CD4-positive, alpha-beta T cell (primary cell): ENCODE measurements around the gene CACNA1G. TPM values are rescaled to one million over a fixed set of nuclear protein-coding genes. Genes with fewer than 3 reads are reported as not detected.

ENCODE experiments used
- ATAC-seq: fragments of 200-7000 bp; cut with Tn5 transposase; one replicate; pipeline ENCODE4 v1.10.0; 2022; ENCODE audit warnings: mild to moderate bottlenecking; ENCODE audit not compliant: poor library complexity
- CTCF ChIA-PET: fragments of 350-600 bp; sonication (Branson Sonifier 250); formaldehyde crosslinking; loops from one replicate; lab custom pipeline; 2021; ENCODE audit warnings: antibody characterized with exemption, inconsistent platforms; lab: Charles Lee
- POLR2A ChIA-PET: fragments of 350-600 bp; sonication (Branson Sonifier 250); formaldehyde crosslinking; loops from one replicate; lab custom pipeline; 2021; ENCODE audit warnings: antibody characterized with exemption, inconsistent platforms; lab: Charles Lee
- DNase-seq, 14 experiments: peaks; one replicate each; pipeline ENCODE4 v3.0.0-alpha.2; 2013 to 2020; ENCODE audit warnings: mixed read lengths in 2 of 14
- H3K27ac ChIP-seq, 2 donors: one replicate each; pipeline versions ENCODE4 v1.5.1 to v1.7.0; 2013; ENCODE audit warnings: low read length in 2 of 2, low read depth in 1 of 2, mild to moderate bottlenecking in 1 of 2
- H3K27me3 ChIP-seq, 2 experiments: 1 replicate in 1 of 2; 2 replicates in 1 of 2; pipeline versions ENCODE4 v1.6.1 to v1.7.0; 2013; ENCODE audit warnings: low read length in 2 of 2, control low read depth in 1 of 2, mild to moderate bottlenecking in 1 of 2, moderate library complexity in 1 of 2; ENCODE audit not compliant: insufficient read depth in 2 of 2, control insufficient read depth in 1 of 2
- H3K36me3 ChIP-seq: one replicate; pipeline ENCODE4 v1.6.1; 2013; ENCODE audit warnings: low read length, control low read depth; ENCODE audit not compliant: insufficient read depth
- H3K4me1 ChIP-seq: one replicate; pipeline ENCODE4 v1.6.1; 2013; ENCODE audit warnings: low read length, control low read depth; ENCODE audit not compliant: insufficient read depth
- H3K4me3 ChIP-seq: one replicate; pipeline ENCODE4 v1.5.1; 2013; ENCODE audit warnings: mild to moderate bottlenecking, low read length, moderate library complexity
- H3K9me3 ChIP-seq, 2 experiments: 1 replicate in 1 of 2; 2 replicates in 1 of 2; pipeline versions ENCODE4 v1.6.1 to v1.7.0; 2013; ENCODE audit warnings: low read length in 2 of 2, mild to moderate bottlenecking in 2 of 2, control low read depth in 1 of 2, moderate library complexity in 1 of 2; ENCODE audit not compliant: control insufficient read depth in 1 of 2, insufficient read depth in 1 of 2
- H3K27ac Mint-ChIP-seq: one replicate; pipeline ENCODE4 v1.8.0; 2020; ENCODE audit warnings: mixed read lengths
- H3K27me3 Mint-ChIP-seq: one replicate; pipeline ENCODE4 v1.8.0; 2021; ENCODE audit warnings: mixed read lengths
- H3K36me3 Mint-ChIP-seq: one replicate; pipeline ENCODE4 v1.8.0; 2021; ENCODE audit warnings: low read depth, mixed read lengths
- H3K4me1 Mint-ChIP-seq: one replicate; pipeline ENCODE4 v1.8.0; 2021; ENCODE audit warnings: low read depth, mixed read lengths
- H3K4me3 Mint-ChIP-seq: one replicate; pipeline ENCODE4 v1.8.0; 2020; ENCODE audit warnings: mild to moderate bottlenecking, mixed read lengths
- H3K9me3 Mint-ChIP-seq: one replicate; pipeline ENCODE4 v1.8.0; 2020; ENCODE audit warnings: mixed read lengths
- intact Hi-C, 2 experiments: fragments of 100-400 bp; cut with DNase I in 1 of 2; cut with micrococcal nuclease in 1 of 2; formaldehyde crosslinking; loops; one replicate each; pipeline versions ENCODE4 v1.15.1 to v1.9.0; 2023 to 2025; cut with DNase I, micrococcal nuclease
- total RNA-seq, 174 experiments: library from RNA in 2 of 174; stranded (reverse) in 2 of 174; gene quantifications; one replicate each; pipeline ENCODE4 v1.2.3 and lab custom pipeline; 2021 to 2026
- TF ChIP-seq, protein P1 (sequence below): fragments of 200-600 bp; IDR thresholded peaks from one replicate; pipeline ENCODE4 v1.8.0; 2022; ENCODE audit warnings: antibody characterized with exemption, mild to moderate bottlenecking

CACNA1G gene
- total RNA-seq, 2 experiments from 2014 or later: not detected

DNA sequence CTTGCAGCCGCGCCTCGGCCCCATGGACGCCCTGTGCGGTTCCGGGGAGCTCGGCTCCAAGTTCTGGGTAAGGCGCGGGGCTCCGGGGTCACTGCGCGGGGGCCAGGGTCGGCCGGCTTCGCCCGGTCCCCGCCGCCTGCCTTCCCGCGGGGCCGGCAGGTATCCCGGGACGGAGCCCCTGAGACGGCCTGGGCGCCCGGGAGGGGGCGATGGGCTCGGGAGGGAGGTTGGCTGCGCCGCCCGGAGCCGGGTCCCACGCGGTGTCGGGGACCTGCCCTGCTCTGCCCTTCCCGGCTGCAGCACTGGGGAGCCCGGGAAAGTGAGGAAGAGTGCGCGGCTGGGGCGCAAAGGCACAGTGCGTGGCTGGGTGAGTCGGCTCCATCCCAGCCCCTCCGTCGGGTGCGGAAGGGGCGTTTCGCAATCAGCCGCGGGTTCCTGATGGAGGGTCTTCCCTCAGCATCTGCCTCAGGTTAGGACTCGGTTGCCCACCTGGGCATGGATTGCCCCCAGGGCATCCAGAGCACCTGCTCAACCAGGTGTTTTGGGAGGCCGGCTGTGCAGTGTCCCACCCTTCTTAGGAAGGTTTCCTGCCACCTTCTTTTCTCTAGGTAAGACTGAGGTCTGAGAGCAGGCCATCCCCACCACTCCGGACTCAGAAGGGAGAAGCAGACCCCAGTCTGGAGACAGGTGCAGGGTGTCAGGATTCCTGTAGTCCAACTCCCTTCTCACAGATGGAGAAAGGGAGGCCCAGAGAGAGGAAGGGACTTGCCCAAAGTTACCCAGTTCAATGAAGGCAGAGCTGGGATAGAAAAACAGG, 74.6 kb downstream of the CACNA1G start:
- H3K4me3 Mint-ChIP-seq: no peak overlapping the region

DNA sequence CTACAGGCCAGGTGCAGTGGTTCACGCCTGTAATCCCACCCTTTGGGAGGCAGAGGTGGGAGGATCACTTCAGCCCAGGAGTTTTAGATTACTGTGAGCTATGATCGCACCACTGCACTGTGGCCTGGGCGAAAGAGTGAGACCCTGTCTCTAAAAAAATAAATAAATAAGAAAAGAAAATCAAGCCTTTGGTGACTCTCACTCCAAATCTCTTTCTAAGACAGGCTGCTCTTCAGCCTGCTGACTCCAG, 75.1 kb downstream of the CACNA1G start:
- ChIA-PET CTCF (no interaction called here), POLR2A (no interaction called here)
- H3K4me3 ChIP-seq: no peak overlapping the region
- Mint-ChIP-seq H3K36me3 (no peaks in the 10 kb centered on the region), H3K27me3 (peaks cover 85% of the 10 kb centered on the region), H3K27ac (no peak overlapping the region), H3K4me3 (no peak overlapping the region), H3K9me3 (no peaks in the 10 kb centered on the region), H3K4me1 (peaks cover 9% of the 10 kb centered on the region)
- ATAC-seq (no peak), DNase-seq (no peak)
- TF ChIP-seq, protein P1, sequence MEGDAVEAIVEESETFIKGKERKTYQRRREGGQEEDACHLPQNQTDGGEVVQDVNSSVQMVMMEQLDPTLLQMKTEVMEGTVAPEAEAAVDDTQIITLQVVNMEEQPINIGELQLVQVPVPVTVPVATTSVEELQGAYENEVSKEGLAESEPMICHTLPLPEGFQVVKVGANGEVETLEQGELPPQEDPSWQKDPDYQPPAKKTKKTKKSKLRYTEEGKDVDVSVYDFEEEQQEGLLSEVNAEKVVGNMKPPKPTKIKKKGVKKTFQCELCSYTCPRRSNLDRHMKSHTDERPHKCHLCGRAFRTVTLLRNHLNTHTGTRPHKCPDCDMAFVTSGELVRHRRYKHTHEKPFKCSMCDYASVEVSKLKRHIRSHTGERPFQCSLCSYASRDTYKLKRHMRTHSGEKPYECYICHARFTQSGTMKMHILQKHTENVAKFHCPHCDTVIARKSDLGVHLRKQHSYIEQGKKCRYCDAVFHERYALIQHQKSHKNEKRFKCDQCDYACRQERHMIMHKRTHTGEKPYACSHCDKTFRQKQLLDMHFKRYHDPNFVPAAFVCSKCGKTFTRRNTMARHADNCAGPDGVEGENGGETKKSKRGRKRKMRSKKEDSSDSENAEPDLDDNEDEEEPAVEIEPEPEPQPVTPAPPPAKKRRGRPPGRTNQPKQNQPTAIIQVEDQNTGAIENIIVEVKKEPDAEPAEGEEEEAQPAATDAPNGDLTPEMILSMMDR: no peak
- intact Hi-C loops: no loop called here
- peaks cover 62 to 66% of the 10 kb centered on the region in 2 experiments for H3K27me3 ChIP-seq
- H3K27ac ChIP-seq: no peak overlapping the region
- H3K36me3 ChIP-seq: no peaks in the 10 kb centered on the region
- peaks cover 9% of the 10 kb centered on the region for H3K4me1 ChIP-seq
- no peaks in the 10 kb centered on the region for H3K9me3 ChIP-seq

More for the DNA sequence above, 74.6 kb downstream of the CACNA1G start:
- TF ChIP-seq, protein P1: no peak
- ChIA-PET POLR2A (no interaction called here), CTCF (no interaction called here)
- Histone ChIP-seq H3K4me3 (no peak overlapping the region), H3K36me3 (no peaks in the 10 kb centered on the region), H3K9me3 (no peaks in the 10 kb centered on the region), H3K4me1 (peaks cover 9% of the 10 kb centered on the region), H3K27ac (no peak overlapping the region), H3K27me3 (peaks cover 67 to 71% of the 10 kb centered on the region in 2 experiments)
- intact Hi-C loops: loop anchor here (5.0 kb wide), 2 partner anchors 62 to 72 kb away; partner anchors contain the start of gene ANKRD40 (in 1 of the 2)
- Mint-ChIP-seq H3K9me3 (no peaks in the 10 kb centered on the region), H3K36me3 (no peaks in the 10 kb centered on the region), H3K27ac (no peak overlapping the region), H3K4me1 (peaks cover 9% of the 10 kb centered on the region), H3K27me3 (peaks cover 89% of the 10 kb centered on the region)
- no peak for ATAC-seq
- no peak for DNase-seq

DNA sequence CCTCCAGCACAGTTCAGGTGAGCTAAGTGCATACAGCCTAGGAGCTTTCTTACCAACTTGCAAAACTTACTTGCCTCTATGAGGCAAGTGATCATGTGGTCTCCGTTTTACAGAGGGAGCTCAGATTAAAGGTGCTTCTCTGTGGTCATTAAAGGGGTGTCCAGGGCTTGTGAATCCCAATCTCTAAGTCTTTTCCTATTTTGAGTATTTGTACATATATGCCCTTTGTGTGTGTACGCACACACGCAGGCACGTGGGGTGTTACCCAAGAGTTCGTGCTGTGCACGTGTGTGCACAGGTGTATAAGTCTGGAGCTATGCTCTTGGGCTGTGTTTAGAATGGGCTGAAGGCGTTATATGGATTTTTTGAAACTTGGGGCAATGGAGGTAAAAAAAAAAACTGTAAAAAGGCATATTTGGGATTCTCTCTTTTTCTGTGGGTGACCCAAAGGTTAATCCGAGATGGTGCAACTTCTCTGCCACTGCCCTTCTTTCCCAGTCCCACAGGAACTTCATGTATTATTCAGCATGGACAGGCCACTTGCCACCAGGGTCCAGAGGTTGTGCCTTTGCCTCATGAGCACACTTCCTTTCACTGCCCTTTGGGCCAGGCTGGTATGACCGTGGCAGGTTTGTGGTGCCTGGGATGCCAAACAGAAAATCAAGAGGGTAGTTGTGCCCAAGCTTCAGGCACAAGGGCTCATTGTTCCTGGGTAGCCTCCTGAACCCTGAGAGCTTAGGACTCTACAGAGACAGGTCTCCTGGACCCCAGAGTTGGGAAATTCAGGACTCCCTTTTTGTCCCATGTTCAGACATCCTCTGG, 75.7 kb downstream of the CACNA1G start:
- TF ChIP-seq, protein P1: no peak

More for the DNA sequence above, 75.7 kb downstream of the CACNA1G start:
- CTCF ChIA-PET: interaction anchor here (1.4 kb wide), 1 partner anchor 10 kb away, joined by 3 read pairs; no protein-coding TSS in a partner anchor
- Histone ChIP-seq H3K27ac (no peak overlapping the region), H3K27me3 (peaks cover 57 to 60% of the 10 kb centered on the region in 2 experiments), H3K9me3 (no peaks in the 10 kb centered on the region), H3K4me1 (peaks cover 9% of the 10 kb centered on the region), H3K36me3 (no peaks in the 10 kb centered on the region), H3K4me3 (no peak overlapping the region)
- peaks cover 82% of the 10 kb centered on the region for H3K27me3 Mint-ChIP-seq
- H3K4me3 Mint-ChIP-seq: no peak overlapping the region
- no peaks in the 10 kb centered on the region for H3K9me3 Mint-ChIP-seq
- no peaks in the 10 kb centered on the region for H3K36me3 Mint-ChIP-seq
- intact Hi-C loops: no loop called here
- H3K4me1 Mint-ChIP-seq: peaks cover 9% of the 10 kb centered on the region
- no peak overlapping the region for H3K27ac Mint-ChIP-seq
- no peak for ATAC-seq
- DNase-seq: no peak
- POLR2A ChIA-PET: no interaction called here
